CD4-positive, alpha-beta T cell treated with Interleukin-6 at 100 ng/mL for 8 hours (primary cell): Measurements from ENCODE around the gene USP15.
"Not testable (repeated sequence)": the region's sequence is repeated elsewhere in the genome, so short reads cannot be mapped to it uniquely, and the experiment has no call there.

Experiments
- DNase-seq: peaks from one replicate; pipeline ENCODE4 v3.0.0-alpha.2; 2020; ENCODE audit warnings: mixed read lengths, low spot score

Gene USP15

GRCh38 chr12:62455429-62455828, 195.2 kb downstream of the USP15 start:
- not testable (repeated sequence) for DNase-seq

- no peak for DNase-seq
Observed at GRCh38 chr12:62458626-62459025, 198.4 kb downstream of the USP15 start.

- no peak for DNase-seq
Observed at GRCh38 chr12:62459976-62460375, 199.8 kb downstream of the USP15 start.

- not testable (repeated sequence) for DNase-seq
Observed at GRCh38 chr12:62461171-62461837, 201.1 kb downstream of the USP15 start.

GRCh38 chr12:62463252-62463651, 203.0 kb downstream of the USP15 start:
- not testable (repeated sequence) for DNase-seq
